Lower lobe of right lung (tissue), 2 donors: ENCODE data around the gene KIF9. TPM values are rescaled to one million over a fixed set of nuclear protein-coding genes. Genes with fewer than 3 reads are reported as not detected.
"Not testable (repeated sequence)": the region's sequence is repeated elsewhere in the genome, so short reads cannot be mapped to it uniquely, and the experiment has no call there.

Experiments used
- ATAC-seq, 2 donors: fragments of 200-7000 bp; cut with Tn5 transposase; one replicate each; pipeline ENCODE4 v1.9.1; 2020 to 2022; ENCODE audit warnings: mild to moderate bottlenecking in 2 of 2, moderate library complexity in 2 of 2
- DNase-seq: peaks from one replicate; pipeline ENCODE4 v3.0.0-alpha.2; 2020
- H3K27ac ChIP-seq: fragments of 200-600 bp; one replicate; pipeline ENCODE4 v1.8.0; 2022
- H3K27me3 ChIP-seq: fragments of 200-600 bp; one replicate; pipeline ENCODE4 v1.8.0; 2022; ENCODE audit warnings: low read depth
- H3K36me3 ChIP-seq: fragments of 200-600 bp; one replicate; pipeline ENCODE4 v1.8.0; 2022; ENCODE audit warnings: mild to moderate bottlenecking
- H3K4me1 ChIP-seq: fragments of 200-600 bp; one replicate; pipeline ENCODE4 v1.8.0; 2022
- H3K4me3 ChIP-seq: fragments of 200-600 bp; one replicate; pipeline ENCODE4 v1.8.0; 2022; ENCODE audit warnings: mild to moderate bottlenecking
- H3K9me3 ChIP-seq: fragments of 200-600 bp; one replicate; pipeline ENCODE4 v1.8.0; 2022
- intact Hi-C: fragments of 100-400 bp; cut with DNase I; formaldehyde crosslinking; loops from one replicate; pipeline ENCODE4 v1.11.0; 2022
- total RNA-seq: library from RNA; stranded (reverse); fragmentation: NEBNext Ultra II Directional; extraction: Animal tissue kit (Norgen Biotek cat#: 25700); gene quantifications from one replicate; pipeline ENCODE4 v1.2.1, GENCODE V29; 2021
- TF ChIP-seq, protein P1 (sequence below): fragments of 200-600 bp; IDR thresholded peaks from one replicate; pipeline ENCODE4 v1.8.0; 2022; ENCODE audit warnings: antibody characterized with exemption, mild to moderate bottlenecking
- donor health status: DM: no; HTN: yes; CAD: no; lungs with severe emphysema.

Gene KIF9
- total RNA-seq, 1 donor from 2014 or later = 8.7 TPM

DNA sequence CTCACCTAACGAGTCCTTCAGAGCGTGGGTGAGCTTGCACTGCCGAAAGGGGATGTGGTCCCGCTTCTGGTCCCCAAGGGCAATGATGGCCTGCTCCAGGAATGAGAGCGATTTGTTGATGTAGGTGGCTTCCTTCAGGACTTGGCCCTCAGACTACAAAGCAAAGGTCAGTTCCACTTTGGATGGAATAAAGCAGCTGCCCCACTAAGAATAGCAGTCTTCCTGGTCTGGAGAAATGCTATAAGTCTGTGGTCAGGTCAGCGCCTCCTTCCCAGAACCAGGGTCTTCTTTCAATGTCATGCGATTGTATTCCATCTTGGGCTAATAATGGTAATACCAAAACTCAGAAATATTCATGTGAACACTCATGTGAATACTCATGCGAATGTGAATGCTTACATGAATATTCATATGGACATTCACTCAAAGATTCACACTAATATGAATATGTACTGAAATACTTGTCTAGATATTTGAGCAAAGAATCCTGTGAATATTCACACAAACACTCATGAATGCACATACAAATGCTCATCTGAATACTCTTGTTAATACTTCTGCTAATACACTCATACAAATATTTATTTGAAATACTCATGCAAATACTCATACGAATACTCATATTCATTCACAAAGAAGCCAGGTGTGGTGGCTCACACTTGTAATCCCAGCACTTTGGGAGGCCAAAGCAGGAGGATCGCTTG is 16.7 kb downstream of the KIF9 start:
- intact Hi-C loops = no loop called here
- ATAC-seq (no peak), DNase-seq (no peak)
- Histone ChIP-seq H3K4me1 (peaks cover 8% of the 10 kb centered on the region), H3K9me3 (no peaks in the 10 kb centered on the region), H3K27me3 (no peaks in the 10 kb centered on the region), H3K36me3 (no peaks in the 10 kb centered on the region), H3K27ac (no peak overlapping the region), H3K4me3 (no peak overlapping the region)
- TF ChIP-seq, protein P1, sequence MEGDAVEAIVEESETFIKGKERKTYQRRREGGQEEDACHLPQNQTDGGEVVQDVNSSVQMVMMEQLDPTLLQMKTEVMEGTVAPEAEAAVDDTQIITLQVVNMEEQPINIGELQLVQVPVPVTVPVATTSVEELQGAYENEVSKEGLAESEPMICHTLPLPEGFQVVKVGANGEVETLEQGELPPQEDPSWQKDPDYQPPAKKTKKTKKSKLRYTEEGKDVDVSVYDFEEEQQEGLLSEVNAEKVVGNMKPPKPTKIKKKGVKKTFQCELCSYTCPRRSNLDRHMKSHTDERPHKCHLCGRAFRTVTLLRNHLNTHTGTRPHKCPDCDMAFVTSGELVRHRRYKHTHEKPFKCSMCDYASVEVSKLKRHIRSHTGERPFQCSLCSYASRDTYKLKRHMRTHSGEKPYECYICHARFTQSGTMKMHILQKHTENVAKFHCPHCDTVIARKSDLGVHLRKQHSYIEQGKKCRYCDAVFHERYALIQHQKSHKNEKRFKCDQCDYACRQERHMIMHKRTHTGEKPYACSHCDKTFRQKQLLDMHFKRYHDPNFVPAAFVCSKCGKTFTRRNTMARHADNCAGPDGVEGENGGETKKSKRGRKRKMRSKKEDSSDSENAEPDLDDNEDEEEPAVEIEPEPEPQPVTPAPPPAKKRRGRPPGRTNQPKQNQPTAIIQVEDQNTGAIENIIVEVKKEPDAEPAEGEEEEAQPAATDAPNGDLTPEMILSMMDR = no peak

DNA sequence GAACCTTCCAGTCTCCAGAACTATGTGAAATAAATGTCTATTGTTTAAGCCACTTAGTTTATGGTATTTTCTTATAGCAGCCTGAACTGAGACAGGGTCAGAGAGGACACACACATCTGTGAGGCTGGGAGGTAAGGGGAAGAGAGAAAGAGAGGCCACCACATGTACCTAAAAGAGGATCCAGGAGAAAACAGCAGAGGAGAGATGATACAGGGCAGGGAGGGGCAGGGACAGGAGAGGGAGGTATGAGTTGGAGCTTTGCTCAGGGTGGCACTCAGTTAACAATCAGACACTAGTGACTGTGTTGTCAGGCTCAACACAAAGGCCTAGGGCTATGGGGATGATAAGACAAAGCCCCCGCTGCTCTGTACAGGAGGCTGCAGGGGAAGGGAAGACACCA is 17.6 kb downstream of the KIF9 start:
- intact Hi-C loops = no loop called here
- Histone ChIP-seq H3K27me3 (no peaks in the 10 kb centered on the region), H3K9me3 (no peaks in the 10 kb centered on the region), H3K4me3 (no peak overlapping the region), H3K4me1 (peaks cover 8% of the 10 kb centered on the region), H3K27ac (no peak overlapping the region), H3K36me3 (no peaks in the 10 kb centered on the region)
- DNase-seq (no peak), ATAC-seq (no peak)
- TF ChIP-seq, protein P1 = no peak

DNA sequence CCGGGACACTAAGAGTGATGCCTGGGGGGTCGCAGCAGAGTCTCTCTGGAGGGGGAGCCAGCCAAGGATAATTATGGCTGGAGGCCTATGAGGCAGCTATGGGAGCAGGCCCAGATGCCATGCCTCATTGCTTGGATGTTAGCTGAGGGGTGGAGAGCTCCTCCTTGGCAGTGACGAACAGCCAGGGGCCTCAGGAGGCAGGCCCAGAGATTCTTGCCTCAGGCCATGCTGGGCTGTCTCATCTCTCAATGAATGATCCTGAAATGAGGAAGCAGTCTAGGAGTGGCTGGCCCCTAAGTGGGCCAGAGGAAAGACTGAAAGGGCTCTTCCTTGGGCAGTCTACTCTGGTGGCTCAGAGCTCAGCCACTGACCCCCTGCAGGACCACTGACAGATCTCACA is 21.3 kb downstream of the KIF9 start:
- no peaks in the 10 kb centered on the region for H3K36me3 ChIP-seq
- intact Hi-C loops = no loop called here
- no peaks in the 10 kb centered on the region for H3K27me3 ChIP-seq
- no peaks in the 10 kb centered on the region for H3K9me3 ChIP-seq
- ATAC-seq (peak in 1 of 2 donors; percentile 36), DNase-seq (peak; percentile 31)
- H3K27ac ChIP-seq = no peak overlapping the region
- H3K4me3 ChIP-seq = no peak overlapping the region
- TF ChIP-seq, protein P1 = no peak
- peaks cover 2% of the 10 kb centered on the region for H3K4me1 ChIP-seq

DNA sequence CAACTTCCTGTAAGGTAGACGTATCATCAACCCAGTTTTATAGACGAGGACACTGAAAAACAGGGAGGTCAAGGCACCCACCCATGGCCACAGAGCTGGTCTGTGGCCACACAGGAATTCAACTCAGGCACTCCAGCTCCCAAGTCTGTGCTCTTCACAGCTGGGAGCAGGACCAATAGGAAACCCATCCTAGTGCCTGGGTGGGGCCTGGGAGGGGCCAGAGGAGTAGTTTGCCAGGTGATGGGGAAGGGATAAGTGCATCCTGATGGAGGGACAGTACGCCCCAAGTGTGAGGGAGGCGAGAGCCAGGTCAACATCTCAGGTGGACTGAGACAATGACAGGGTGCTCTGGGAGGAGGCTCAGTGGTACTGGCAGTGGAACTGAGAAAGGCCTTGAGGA is 22.0 kb downstream of the KIF9 start:
- Histone ChIP-seq H3K27me3 (no peaks in the 10 kb centered on the region), H3K4me3 (no peak overlapping the region), H3K36me3 (no peaks in the 10 kb centered on the region), H3K27ac (no peak overlapping the region), H3K9me3 (no peaks in the 10 kb centered on the region), H3K4me1 (no peaks in the 10 kb centered on the region)
- DNase-seq = peak; percentile 22
- intact Hi-C loops = no loop called here
- TF ChIP-seq, protein P1 = no peak
- ATAC-seq = peak; percentile 30 to 40

DNA sequence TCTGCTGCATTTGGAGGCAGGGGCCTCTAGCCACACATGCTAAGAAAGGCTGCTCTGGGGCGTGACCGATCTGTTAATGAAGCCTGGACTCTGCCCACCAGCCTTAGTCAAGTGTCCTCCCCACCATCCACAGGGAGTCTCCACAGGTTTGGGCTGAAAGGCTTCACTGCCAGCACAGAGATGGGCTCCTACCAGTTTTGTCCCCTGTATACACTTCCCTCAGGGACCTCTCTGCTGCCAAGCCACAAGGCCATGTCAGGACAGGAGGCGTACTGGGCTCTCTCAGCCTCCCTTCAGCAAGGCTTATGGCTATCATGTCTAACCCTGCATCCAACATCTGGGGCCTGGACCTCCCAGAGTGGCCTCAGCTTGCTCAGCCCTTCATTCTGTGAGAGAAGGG is 23.5 kb downstream of the KIF9 start:
- Histone ChIP-seq H3K4me1 (no peaks in the 10 kb centered on the region), H3K4me3 (no peak overlapping the region), H3K27ac (no peak overlapping the region), H3K9me3 (no peaks in the 10 kb centered on the region), H3K36me3 (no peaks in the 10 kb centered on the region), H3K27me3 (no peaks in the 10 kb centered on the region)
- TF ChIP-seq, protein P1 = no peak
- peak; percentile 4 for DNase-seq
- peak in 1 of 2 donors; percentile 33 for ATAC-seq
- intact Hi-C loops = no loop called here

DNA sequence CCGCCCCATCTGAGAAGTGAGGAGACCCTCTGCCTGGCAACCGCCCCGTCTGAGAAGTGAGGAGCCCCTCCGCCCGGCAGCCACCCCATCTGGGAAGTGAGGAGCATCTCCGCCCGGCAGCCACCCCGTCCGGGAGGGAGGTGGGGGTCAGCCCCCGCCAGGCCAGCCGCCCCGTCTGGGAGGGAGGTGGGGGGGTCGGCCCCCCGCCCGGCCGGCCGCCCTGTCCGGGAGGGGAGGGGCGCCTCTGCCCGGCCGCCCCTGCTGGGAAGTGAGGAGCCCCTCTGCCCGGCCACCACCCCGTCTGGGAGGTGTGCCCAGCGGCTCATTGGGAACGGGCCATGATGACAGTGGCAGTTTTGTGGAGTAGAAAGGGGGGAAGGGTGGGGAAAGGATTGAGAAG is 26.3 kb downstream of the KIF9 start:
- H3K4me3 ChIP-seq, intact Hi-C loops, H3K4me1 ChIP-seq, H3K27ac ChIP-seq, H3K36me3 ChIP-seq, ATAC-seq, H3K9me3 ChIP-seq, H3K27me3 ChIP-seq: not testable (repeated sequence)
- DNase-seq = peak; percentile 1
